Astrocyte (in vitro differentiated cells and primary cell): Measurements from ENCODE around the gene GRIN3B. TPM values are rescaled to one million over a fixed set of nuclear protein-coding genes. Genes with fewer than 3 reads are reported as not detected.
A peak's percentile ranks its signal among the peaks of the same experiment; 100 is the strongest.

Experiments used
- DNase-seq: peaks from one replicate; pipeline ENCODE4 v3.0.0-alpha.2; 2010; ENCODE audit warnings: low read depth
- FAIRE-seq: peaks from 2 replicates; lab custom pipeline; 2011; peaks lifted over from hg19 to GRCh38; lab: Jason Lieb, UNC
- H2AFZ ChIP-seq: 2 replicates; pipeline ENCODE4 v1.6.0; 2012; ENCODE audit warnings: low read depth, low read length, inconsistent platforms
- H3K27ac ChIP-seq: 2 replicates; pipeline ENCODE4 v1.5.1; 2011; ENCODE audit warnings: low read depth, low read length, inconsistent platforms
- H3K27me3 ChIP-seq: 2 replicates; pipeline ENCODE4 v1.6.0; 2011; ENCODE audit warnings: low read length, inconsistent platforms; ENCODE audit not compliant: insufficient read depth
- H3K36me3 ChIP-seq: 2 replicates; pipeline ENCODE4 v1.5.1; 2011; ENCODE audit warnings: low read length, inconsistent platforms; ENCODE audit not compliant: insufficient read depth
- H3K4me1 ChIP-seq: 2 replicates; pipeline ENCODE4 v1.5.1; 2011; ENCODE audit warnings: low read length, inconsistent platforms; ENCODE audit not compliant: insufficient read depth
- H3K4me2 ChIP-seq: 2 replicates; pipeline ENCODE4 v1.6.0; 2012; ENCODE audit warnings: low read length, inconsistent platforms
- H3K4me3 ChIP-seq: 2 replicates; pipeline ENCODE4 v1.5.1; 2011; ENCODE audit warnings: low read depth, mild to moderate bottlenecking, low read length, inconsistent platforms; ENCODE audit not compliant: insufficient read depth
- H3K79me2 ChIP-seq: 2 replicates; pipeline ENCODE4 v1.6.0; 2012; ENCODE audit warnings: mild to moderate bottlenecking, low read length, inconsistent platforms; ENCODE audit not compliant: insufficient read depth
- H3K9ac ChIP-seq: 2 replicates; pipeline ENCODE4 v1.6.0; 2012; ENCODE audit warnings: mild to moderate bottlenecking, low read length, inconsistent platforms
- H3K9me3 ChIP-seq: 2 replicates; pipeline ENCODE4 v1.5.1; 2012; ENCODE audit warnings: low read depth, mild to moderate bottlenecking, low read length, inconsistent platforms; ENCODE audit not compliant: insufficient read depth
- H4K20me1 ChIP-seq: 2 replicates; pipeline ENCODE4 v1.6.0; 2012; ENCODE audit warnings: low read length, inconsistent platforms; ENCODE audit not compliant: insufficient read depth
- H3K27ac Mint-ChIP-seq: one replicate; pipeline ENCODE4 v1.8.0; 2021; ENCODE audit warnings: mild to moderate bottlenecking, mixed read lengths; ENCODE audit not compliant: unreplicated experiment
- H3K27me3 Mint-ChIP-seq: one replicate; pipeline ENCODE4 v1.8.0; 2021; ENCODE audit warnings: low read depth, mixed read lengths; ENCODE audit not compliant: unreplicated experiment
- H3K36me3 Mint-ChIP-seq: one replicate; pipeline ENCODE4 v1.8.0; 2021; ENCODE audit warnings: low read depth, mixed read lengths; ENCODE audit not compliant: unreplicated experiment
- H3K4me1 Mint-ChIP-seq: one replicate; pipeline ENCODE4 v1.8.0; 2021; ENCODE audit warnings: low read depth, mixed read lengths; ENCODE audit not compliant: unreplicated experiment
- H3K4me3 Mint-ChIP-seq: one replicate; pipeline ENCODE4 v1.8.0; 2021; ENCODE audit warnings: mild to moderate bottlenecking, moderate library complexity, mixed read lengths; ENCODE audit not compliant: unreplicated experiment
- H3K9me3 Mint-ChIP-seq: one replicate; pipeline ENCODE4 v1.8.0; 2021; ENCODE audit warnings: mild to moderate bottlenecking, mixed read lengths; ENCODE audit not compliant: unreplicated experiment
- EZH2 ChIP-seq: IDR thresholded peaks from 2 replicates; pipeline ENCODE4 v1.6.1; 2012; ENCODE audit warnings: mild to moderate bottlenecking, low read length, inconsistent platforms; ENCODE audit not compliant: insufficient read depth
- total RNA-seq: library from RNA; stranded (reverse); gene quantifications from 2 replicates; pipeline ENCODE4 v1.2.1, GENCODE V29; 2021
- TF ChIP-seq, protein P1 (sequence below): IDR thresholded peaks from 2 replicates; pipeline ENCODE4 v1.5.1; 2011; ENCODE audit warnings: low read depth, mild to moderate bottlenecking, inconsistent platforms, low read length, moderate library complexity; ENCODE audit not compliant: insufficient read depth

Gene GRIN3B
- total RNA-seq, 1 donor from 2014 or later = 2.7 TPM

DNA sequence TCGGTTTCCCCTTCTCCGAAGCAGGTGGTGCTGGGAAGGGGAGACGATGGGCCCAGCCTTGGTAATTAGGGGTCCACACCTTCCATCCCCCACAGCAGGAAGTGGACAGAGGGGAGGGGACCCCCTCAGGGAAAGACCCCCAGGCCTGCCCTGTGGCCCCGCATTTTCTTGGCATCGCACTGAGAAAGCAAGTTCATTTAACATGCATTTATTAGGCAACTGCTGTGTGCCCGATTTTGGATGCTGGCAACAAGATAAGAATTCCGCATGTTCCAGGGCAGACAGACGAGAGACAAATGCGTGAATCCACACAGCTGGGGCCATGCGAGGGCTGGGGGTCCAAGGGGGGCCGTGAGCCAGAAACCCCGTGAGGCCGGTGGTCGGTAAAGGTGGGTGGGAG is 45.9 kb upstream of the GRIN3B start:
- no peak for DNase-seq
- no peak overlapping the region for H2AFZ ChIP-seq
- H3K4me1 ChIP-seq = peaks cover 26% of the 10 kb centered on the region
- no peak overlapping the region for H3K9ac ChIP-seq
- H3K4me3 ChIP-seq = no peak overlapping the region
- no peaks in the 10 kb centered on the region for H3K9me3 ChIP-seq
- no peak overlapping the region for H3K4me3 Mint-ChIP-seq
- peaks cover 12% of the 10 kb centered on the region for H3K4me1 Mint-ChIP-seq
- H3K36me3 Mint-ChIP-seq = peaks cover 6% of the 10 kb centered on the region
- no peaks in the 10 kb centered on the region for H3K27me3 Mint-ChIP-seq
- peaks cover 44% of the 10 kb centered on the region for H4K20me1 ChIP-seq
- no peaks in the 10 kb centered on the region for H3K27me3 ChIP-seq
- no peak overlapping the region for H3K4me2 ChIP-seq
- H3K79me2 ChIP-seq = peaks cover 43% of the 10 kb centered on the region
- FAIRE-seq = no peak
- H3K27ac Mint-ChIP-seq = no peak overlapping the region
- no peaks in the 10 kb centered on the region for H3K9me3 Mint-ChIP-seq
- TF ChIP-seq EZH2 = no peak
- H3K36me3 ChIP-seq = no peaks in the 10 kb centered on the region
- no peak overlapping the region for H3K27ac ChIP-seq

DNA sequence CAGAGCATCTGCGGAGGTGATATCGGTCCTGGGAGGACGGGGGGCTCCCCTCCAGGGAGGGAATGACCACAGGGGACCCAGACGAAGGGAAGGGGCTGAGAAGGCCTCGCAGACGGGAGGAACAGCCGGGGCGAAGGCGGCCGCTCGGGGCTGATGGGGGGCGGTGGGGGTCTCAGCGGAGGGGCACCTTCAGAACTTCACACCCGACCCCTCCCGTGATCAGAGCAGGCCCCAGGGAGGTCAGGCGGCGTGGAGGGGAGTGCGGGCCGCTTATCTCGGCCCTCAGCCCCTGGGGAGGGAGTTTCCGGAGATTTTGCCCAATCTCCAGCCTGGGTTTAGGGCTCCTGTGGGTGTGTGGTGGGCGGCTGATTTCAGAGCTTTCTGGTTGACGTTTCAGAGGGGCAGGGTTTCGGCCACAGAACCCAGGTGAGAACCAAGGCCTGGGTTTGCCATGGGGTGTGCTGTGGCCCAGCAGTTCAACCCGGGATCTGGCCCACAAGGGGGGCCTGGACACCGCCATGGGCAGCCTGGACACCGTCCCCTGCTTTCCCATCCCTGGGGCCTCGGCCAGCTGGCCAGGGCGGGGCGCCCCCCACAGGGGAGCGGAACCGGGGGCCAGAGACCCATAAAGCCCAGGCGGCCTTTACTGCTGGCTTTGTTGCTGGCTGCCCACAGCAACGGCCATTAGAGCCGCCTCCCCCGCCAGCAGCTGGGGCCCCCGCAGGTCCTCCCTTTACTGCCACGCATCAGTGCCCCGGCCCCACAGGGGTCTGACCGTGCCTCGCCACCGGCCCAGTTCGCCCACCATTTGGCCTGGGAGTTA is 45.3 kb upstream of the GRIN3B start:
- no peak overlapping the region for H3K4me3 Mint-ChIP-seq
- H3K36me3 Mint-ChIP-seq = peaks cover 9% of the 10 kb centered on the region
- no peak overlapping the region for H3K27ac ChIP-seq
- H3K27me3 ChIP-seq = no peaks in the 10 kb centered on the region
- H3K4me3 ChIP-seq = no peak overlapping the region
- peaks cover 50% of the 10 kb centered on the region for H4K20me1 ChIP-seq
- H3K36me3 ChIP-seq = no peaks in the 10 kb centered on the region
- H3K27me3 Mint-ChIP-seq = no peaks in the 10 kb centered on the region
- H3K9me3 ChIP-seq = no peaks in the 10 kb centered on the region
- no peak for FAIRE-seq
- no peaks in the 10 kb centered on the region for H3K9me3 Mint-ChIP-seq
- no peak for DNase-seq
- no peak overlapping the region for H3K9ac ChIP-seq
- peaks cover 26% of the 10 kb centered on the region for H3K4me1 ChIP-seq
- H3K27ac Mint-ChIP-seq = no peak overlapping the region
- TF ChIP-seq EZH2 = no peak
- TF ChIP-seq, protein P1, sequence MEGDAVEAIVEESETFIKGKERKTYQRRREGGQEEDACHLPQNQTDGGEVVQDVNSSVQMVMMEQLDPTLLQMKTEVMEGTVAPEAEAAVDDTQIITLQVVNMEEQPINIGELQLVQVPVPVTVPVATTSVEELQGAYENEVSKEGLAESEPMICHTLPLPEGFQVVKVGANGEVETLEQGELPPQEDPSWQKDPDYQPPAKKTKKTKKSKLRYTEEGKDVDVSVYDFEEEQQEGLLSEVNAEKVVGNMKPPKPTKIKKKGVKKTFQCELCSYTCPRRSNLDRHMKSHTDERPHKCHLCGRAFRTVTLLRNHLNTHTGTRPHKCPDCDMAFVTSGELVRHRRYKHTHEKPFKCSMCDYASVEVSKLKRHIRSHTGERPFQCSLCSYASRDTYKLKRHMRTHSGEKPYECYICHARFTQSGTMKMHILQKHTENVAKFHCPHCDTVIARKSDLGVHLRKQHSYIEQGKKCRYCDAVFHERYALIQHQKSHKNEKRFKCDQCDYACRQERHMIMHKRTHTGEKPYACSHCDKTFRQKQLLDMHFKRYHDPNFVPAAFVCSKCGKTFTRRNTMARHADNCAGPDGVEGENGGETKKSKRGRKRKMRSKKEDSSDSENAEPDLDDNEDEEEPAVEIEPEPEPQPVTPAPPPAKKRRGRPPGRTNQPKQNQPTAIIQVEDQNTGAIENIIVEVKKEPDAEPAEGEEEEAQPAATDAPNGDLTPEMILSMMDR = no peak
- H3K79me2 ChIP-seq = peaks cover 47% of the 10 kb centered on the region
- H3K4me1 Mint-ChIP-seq = peaks cover 14% of the 10 kb centered on the region
- H3K4me2 ChIP-seq = no peak overlapping the region
- H2AFZ ChIP-seq = no peak overlapping the region

DNA sequence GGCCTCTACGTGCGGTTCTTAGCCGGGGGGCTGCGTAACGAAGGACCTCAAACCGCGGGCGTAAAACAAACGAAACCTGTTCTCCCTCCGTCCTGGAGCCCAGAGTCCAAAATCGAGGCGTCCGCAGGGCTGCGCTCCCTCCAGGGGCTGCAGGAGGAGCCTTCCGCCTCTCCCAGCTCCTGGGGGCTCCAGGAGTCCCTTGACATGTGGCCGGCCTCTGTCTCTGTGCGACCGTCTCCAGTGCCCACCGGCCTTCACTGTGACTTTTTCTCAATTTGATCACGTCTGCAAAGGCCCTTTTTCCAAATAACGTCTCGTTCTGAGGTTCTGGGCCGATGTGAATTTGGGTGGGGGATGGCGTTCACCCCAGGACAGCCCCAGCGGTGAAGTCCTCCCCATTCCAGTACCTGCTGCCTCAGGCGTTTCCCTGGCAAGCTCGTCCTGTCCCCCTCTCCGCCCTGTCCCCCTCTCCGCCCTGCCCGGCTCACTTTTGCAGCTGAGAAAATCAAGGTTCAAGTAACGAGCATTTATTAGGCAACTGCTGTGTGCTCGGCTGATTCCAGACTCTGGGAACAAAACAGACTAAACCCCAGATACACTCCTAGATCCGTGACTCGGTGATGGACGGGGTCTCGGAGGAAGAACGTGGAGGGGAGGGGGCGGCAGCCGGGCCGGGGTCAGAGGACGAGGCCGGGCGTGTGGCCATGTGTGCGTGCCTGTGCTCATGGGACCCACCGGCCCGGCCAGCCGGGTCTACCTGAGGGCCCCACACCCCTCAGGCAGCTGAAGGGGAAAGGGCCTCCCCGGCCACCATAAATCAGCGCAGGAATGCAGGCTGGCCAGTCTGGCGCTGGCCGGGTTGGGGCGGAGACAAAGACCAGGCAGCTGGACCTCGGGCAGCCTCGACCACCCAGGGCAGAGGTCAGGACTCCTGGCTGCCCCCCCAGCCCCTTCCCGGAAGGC is 44.1 kb upstream of the GRIN3B start:
- H3K27ac Mint-ChIP-seq = no peak overlapping the region

More for the DNA sequence above, 44.1 kb upstream of the GRIN3B start:
- Mint-ChIP-seq H3K9me3 (no peaks in the 10 kb centered on the region), H3K4me3 (no peak overlapping the region), H3K36me3 (peaks cover 9% of the 10 kb centered on the region), H3K27me3 (no peaks in the 10 kb centered on the region), H3K4me1 (peaks cover 10% of the 10 kb centered on the region)
- H3K27ac ChIP-seq = peak overlapping the region; percentile 13
- no peaks in the 10 kb centered on the region for H3K9me3 ChIP-seq
- TF ChIP-seq, protein P1 = no peak
- no peak for TF ChIP-seq EZH2
- H3K4me1 ChIP-seq = peaks cover 26% of the 10 kb centered on the region
- peak overlapping the region; percentile 19 for H3K4me2 ChIP-seq
- no peak overlapping the region for H2AFZ ChIP-seq
- no peak overlapping the region for H3K9ac ChIP-seq
- no peak for FAIRE-seq
- no peaks in the 10 kb centered on the region for H3K27me3 ChIP-seq
- no peak overlapping the region for H3K4me3 ChIP-seq
- DNase-seq = no peak
- peaks cover 49% of the 10 kb centered on the region for H3K79me2 ChIP-seq
- H4K20me1 ChIP-seq = peaks cover 51% of the 10 kb centered on the region
- no peaks in the 10 kb centered on the region for H3K36me3 ChIP-seq
